Measurements from ENCODE around the gene FHOD3. TPM values are rescaled to one million over a fixed set of nuclear protein-coding genes. Genes with fewer than 3 reads are reported as not detected.
A peak's percentile ranks its signal among the peaks of the same experiment; 100 is the strongest.

FHOD3 gene
- total and polyA plus RNA-seq, 4 donors: 6.2 to 42.0 (median 20.4) TPM

- Histone ChIP-seq H3K36me3 (ENCODE audit: control insufficient read depth in 1 of 2, insufficient read depth in 2 of 2, low read length in 1 of 2) (peaks cover 0 to 2% of the 10 kb centered on the region in 2 donors), H3K4me3 (ENCODE audit: low read length in 2 of 2) (no peak overlapping the region), H3K27me3 (ENCODE audit: control insufficient read depth in 1 of 2, insufficient read depth in 2 of 2, low read length in 1 of 2) (no peaks in the 10 kb centered on the region), H3K4me1 (ENCODE audit: control insufficient read depth in 1 of 2, insufficient read depth in 2 of 2, low read length in 2 of 2) (no peaks in the 10 kb centered on the region), H3K27ac (ENCODE audit: low read depth in 1 of 2, low read length in 2 of 2) (no peak overlapping the region), H3K9me3 (ENCODE audit: control insufficient read depth, low read length) (no peaks in the 10 kb centered on the region)
- DNase-seq: no peak
- 96% methylated on average over 2 of the region's 2 CpGs for WGBS, 2 donors
- intact Hi-C loops (cut with DNase I): no loop called here
- no peak for ATAC-seq (ENCODE audit: low FRiP score)
Observed at GRCh38 chr18:36560187-36560586, 262.7 kb downstream of the FHOD3 start.

- Histone ChIP-seq H3K4me1 (ENCODE audit: control insufficient read depth in 1 of 2, insufficient read depth in 2 of 2, low read length in 2 of 2) (no peaks in the 10 kb centered on the region), H3K27ac (ENCODE audit: low read depth in 1 of 2, low read length in 2 of 2) (no peak overlapping the region), H3K27me3 (ENCODE audit: control insufficient read depth in 1 of 2, insufficient read depth in 2 of 2, low read length in 1 of 2) (no peaks in the 10 kb centered on the region), H3K36me3 (ENCODE audit: control insufficient read depth in 1 of 2, insufficient read depth in 2 of 2, low read length in 1 of 2) (peaks cover 0 to 2% of the 10 kb centered on the region in 2 donors), H3K9me3 (ENCODE audit: control insufficient read depth, low read length) (no peaks in the 10 kb centered on the region), H3K4me3 (ENCODE audit: low read length in 2 of 2) (no peak overlapping the region)
- no peak for DNase-seq
- 95 to 98% methylated on average over 2 of the region's 2 CpGs for WGBS, 2 donors
- intact Hi-C loops (cut with DNase I): no loop called here
- ATAC-seq (ENCODE audit: low FRiP score): no peak
Observed at GRCh38 chr18:36561046-36561445, 263.5 kb downstream of the FHOD3 start.

DNA sequence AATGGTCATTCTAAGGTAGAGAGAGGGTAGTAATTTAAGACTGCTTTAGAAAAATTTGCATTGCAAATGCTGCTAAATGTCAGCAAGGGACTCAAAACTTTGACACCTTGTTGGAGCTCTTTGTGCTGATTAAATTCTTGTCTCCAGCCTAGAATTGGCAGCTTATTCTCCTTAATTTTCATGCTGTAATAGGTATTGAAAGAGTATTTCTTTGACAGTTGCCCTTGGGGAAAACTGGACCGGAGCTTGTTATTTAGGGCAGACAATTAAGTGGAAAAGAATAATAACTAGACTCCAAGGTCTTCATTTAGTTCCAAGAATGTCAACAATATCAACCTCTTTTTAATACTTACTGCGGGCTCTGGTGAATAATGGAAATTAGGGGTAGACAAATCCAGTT, 267.3 kb downstream of the FHOD3 start:
- DNase-seq: no peak
- H3K4me3 ChIP-seq (ENCODE audit: low read length in 2 of 2): no peak overlapping the region
- no peak for ATAC-seq (ENCODE audit: low FRiP score)
- intact Hi-C loops (cut with DNase I): no loop called here
- no peak overlapping the region for H3K27ac ChIP-seq (ENCODE audit: low read depth in 1 of 2, low read length in 2 of 2)
- no peaks in the 10 kb centered on the region for H3K4me1 ChIP-seq (ENCODE audit: control insufficient read depth in 1 of 2, insufficient read depth in 2 of 2, low read length in 2 of 2)
- no peaks in the 10 kb centered on the region for H3K27me3 ChIP-seq (ENCODE audit: control insufficient read depth in 1 of 2, insufficient read depth in 2 of 2, low read length in 1 of 2)
- no peaks in the 10 kb centered on the region for H3K36me3 ChIP-seq (ENCODE audit: control insufficient read depth in 1 of 2, insufficient read depth in 2 of 2, low read length in 1 of 2)
- no peaks in the 10 kb centered on the region for H3K9me3 ChIP-seq (ENCODE audit: control insufficient read depth, low read length)
- WGBS, 2 donors: 46 to 65% methylated on average over 2 of the region's 2 CpGs

DNA sequence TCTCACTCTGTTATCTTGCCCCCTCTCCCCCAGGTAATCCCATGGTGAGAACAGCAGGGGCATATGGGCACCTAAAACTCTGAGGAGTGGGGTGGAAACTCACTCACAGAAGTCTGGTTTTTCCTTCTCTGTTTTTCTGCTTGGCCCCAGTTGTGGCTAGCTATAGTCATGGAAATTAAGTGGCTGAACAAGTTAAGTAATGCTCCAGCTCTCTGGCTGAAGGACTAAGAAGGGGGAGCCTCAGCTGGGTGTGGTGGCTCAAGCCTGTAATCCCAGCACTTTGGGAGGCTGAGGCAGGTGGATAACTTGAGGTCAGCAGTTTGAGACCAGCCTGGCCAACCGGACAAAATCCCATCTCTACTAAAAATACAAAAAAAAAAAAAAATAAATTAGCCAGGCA, 270.3 kb downstream of the FHOD3 start:
- Histone ChIP-seq H3K27ac (ENCODE audit: low read depth in 1 of 2, low read length in 2 of 2) (no peak overlapping the region), H3K4me1 (ENCODE audit: control insufficient read depth in 1 of 2, insufficient read depth in 2 of 2, low read length in 2 of 2) (no peaks in the 10 kb centered on the region), H3K27me3 (ENCODE audit: control insufficient read depth in 1 of 2, insufficient read depth in 2 of 2, low read length in 1 of 2) (no peaks in the 10 kb centered on the region), H3K9me3 (ENCODE audit: control insufficient read depth, low read length) (no peaks in the 10 kb centered on the region), H3K4me3 (ENCODE audit: low read length in 2 of 2) (no peak overlapping the region), H3K36me3 (ENCODE audit: control insufficient read depth in 1 of 2, insufficient read depth in 2 of 2, low read length in 1 of 2) (no peaks in the 10 kb centered on the region)
- 90 to 100% methylated on average over 1 of the region's 1 CpG for WGBS, 2 donors
- no peak for ATAC-seq (ENCODE audit: low FRiP score)
- DNase-seq: no peak
- intact Hi-C loops (cut with DNase I): no loop called here

DNA sequence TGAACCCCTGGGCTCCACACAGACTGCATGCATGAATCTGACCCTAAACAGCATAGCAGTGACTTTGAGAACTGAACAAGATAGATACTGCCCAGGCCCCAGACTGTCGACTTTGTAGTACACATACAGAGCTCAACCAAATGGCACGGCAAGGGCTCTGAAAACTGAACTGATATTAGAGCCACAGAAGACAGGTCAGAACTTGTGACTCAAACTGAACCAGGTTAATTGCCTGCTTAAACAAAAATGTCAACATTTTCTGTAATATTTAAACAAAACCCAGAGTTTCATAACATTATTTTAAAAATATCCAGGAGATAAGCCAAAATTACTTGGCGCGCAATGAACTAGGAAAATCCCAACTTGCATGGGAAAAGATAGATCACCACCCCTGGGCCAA, 271.0 kb downstream of the FHOD3 start:
- Histone ChIP-seq H3K27ac (ENCODE audit: low read depth in 1 of 2, low read length in 2 of 2) (no peak overlapping the region), H3K36me3 (ENCODE audit: control insufficient read depth in 1 of 2, insufficient read depth in 2 of 2, low read length in 1 of 2) (no peaks in the 10 kb centered on the region), H3K9me3 (ENCODE audit: control insufficient read depth, low read length) (no peaks in the 10 kb centered on the region), H3K4me3 (ENCODE audit: low read length in 2 of 2) (no peak overlapping the region), H3K4me1 (ENCODE audit: control insufficient read depth in 1 of 2, insufficient read depth in 2 of 2, low read length in 2 of 2) (no peaks in the 10 kb centered on the region), H3K27me3 (ENCODE audit: control insufficient read depth in 1 of 2, insufficient read depth in 2 of 2, low read length in 1 of 2) (no peaks in the 10 kb centered on the region)
- ATAC-seq (ENCODE audit: low FRiP score) (no peak), DNase-seq (no peak)
- intact Hi-C loops (cut with DNase I): no loop called here
- WGBS, 2 donors: 41 to 52% methylated on average over 4 of the region's 4 CpGs

GRCh38 chr18:36572135-36572856, 274.8 kb downstream of the FHOD3 start:
- 19 to 20% methylated on average over 10 of the region's 10 CpGs for WGBS, 2 donors
- intact Hi-C loops (cut with DNase I): loop anchor here (2.0 to 10.0 kb wide), 4 partner anchors 127 to 475 kb away; partner anchors contain the start of gene FHOD3 (in 2 of the 2)
- ATAC-seq (ENCODE audit: low FRiP score) (peak; percentile 67), DNase-seq (no peak)
- Histone ChIP-seq H3K4me1 (ENCODE audit: control insufficient read depth in 1 of 2, insufficient read depth in 2 of 2, low read length in 2 of 2) (no peaks in the 10 kb centered on the region), H3K9me3 (ENCODE audit: control insufficient read depth, low read length) (no peaks in the 10 kb centered on the region), H3K36me3 (ENCODE audit: control insufficient read depth in 1 of 2, insufficient read depth in 2 of 2, low read length in 1 of 2) (no peaks in the 10 kb centered on the region), H3K4me3 (ENCODE audit: low read length in 2 of 2) (no peak overlapping the region), H3K27me3 (ENCODE audit: control insufficient read depth in 1 of 2, insufficient read depth in 2 of 2, low read length in 1 of 2) (no peaks in the 10 kb centered on the region), H3K27ac (ENCODE audit: low read depth in 1 of 2, low read length in 2 of 2) (no peak overlapping the region)

- no peak for DNase-seq
- H3K9me3 ChIP-seq (ENCODE audit: control insufficient read depth, low read length): no peaks in the 10 kb centered on the region
- no peaks in the 10 kb centered on the region for H3K27me3 ChIP-seq (ENCODE audit: control insufficient read depth in 1 of 2, insufficient read depth in 2 of 2, low read length in 1 of 2)
- intact Hi-C loops (cut with DNase I): loop anchor here in 1 of 2 donors (10.0 kb wide), 1 partner anchor 132 kb away; no protein-coding TSS in a partner anchor
- ATAC-seq (ENCODE audit: low FRiP score): no peak
- no peak overlapping the region for H3K27ac ChIP-seq (ENCODE audit: low read depth in 1 of 2, low read length in 2 of 2)
- no peak overlapping the region for H3K4me3 ChIP-seq (ENCODE audit: low read length in 2 of 2)
- peaks cover 0 to 2% of the 10 kb centered on the region in 2 donors for H3K4me1 ChIP-seq (ENCODE audit: control insufficient read depth in 1 of 2, insufficient read depth in 2 of 2, low read length in 2 of 2)
- WGBS, 2 donors: 96 to 98% methylated on average over 2 of the region's 2 CpGs
- peaks cover 0 to 2% of the 10 kb centered on the region in 2 donors for H3K36me3 ChIP-seq (ENCODE audit: control insufficient read depth in 1 of 2, insufficient read depth in 2 of 2, low read length in 1 of 2)
Observed at GRCh38 chr18:36576339-36576738, 278.8 kb downstream of the FHOD3 start.

GRCh38 chr18:36578871-36579710, 281.6 kb downstream of the FHOD3 start:
- intact Hi-C loops (cut with DNase I): loop anchor here in 1 of 2 donors (10.0 kb wide), 1 partner anchor 134 kb away; no protein-coding TSS in a partner anchor
- DNase-seq (no peak), ATAC-seq (ENCODE audit: low FRiP score) (peak; percentile 36)
- WGBS, 2 donors: 58 to 64% methylated on average over 2 of the region's 2 CpGs
- no peak overlapping the region for H3K4me3 ChIP-seq (ENCODE audit: low read length in 2 of 2)
- peaks cover 0 to 2% of the 10 kb centered on the region in 2 donors for H3K36me3 ChIP-seq (ENCODE audit: control insufficient read depth in 1 of 2, insufficient read depth in 2 of 2, low read length in 1 of 2)
- peak overlapping the region in 1 of 2 donors; percentile 25 for H3K27ac ChIP-seq (ENCODE audit: low read depth in 1 of 2, low read length in 2 of 2)
- peaks cover 0 to 2% of the 10 kb centered on the region in 2 donors for H3K4me1 ChIP-seq (ENCODE audit: control insufficient read depth in 1 of 2, insufficient read depth in 2 of 2, low read length in 2 of 2)
- H3K27me3 ChIP-seq (ENCODE audit: control insufficient read depth in 1 of 2, insufficient read depth in 2 of 2, low read length in 1 of 2): no peaks in the 10 kb centered on the region
- no peaks in the 10 kb centered on the region for H3K9me3 ChIP-seq (ENCODE audit: control insufficient read depth, low read length)
